ENCODE results near the gene ABI3BP.

GRCh38 chr3:100813828-100814227, 179.4 kb downstream of the ABI3BP start:
- TF ChIP-seq POLR2A (IDR thresholded peaks at IDR 0.05; ENCODE audit: low read length) (no peak), GATA1 (IDR thresholded peaks at IDR 0.05; ENCODE audit: low read depth, low read length) (no peak)
